Measurements from ENCODE around the gene STRIP2. TPM values are rescaled to one million over a fixed set of nuclear protein-coding genes. Genes with fewer than 3 reads are reported as not detected.
"Not testable (repeated sequence)": the region's sequence is repeated elsewhere in the genome, so short reads cannot be mapped to it uniquely, and the experiment has no call there.

STRIP2 gene
- total RNA-seq, 4 donors from 2014 or later = 0.54 to 1.7 (median 1.3) TPM

DNA sequence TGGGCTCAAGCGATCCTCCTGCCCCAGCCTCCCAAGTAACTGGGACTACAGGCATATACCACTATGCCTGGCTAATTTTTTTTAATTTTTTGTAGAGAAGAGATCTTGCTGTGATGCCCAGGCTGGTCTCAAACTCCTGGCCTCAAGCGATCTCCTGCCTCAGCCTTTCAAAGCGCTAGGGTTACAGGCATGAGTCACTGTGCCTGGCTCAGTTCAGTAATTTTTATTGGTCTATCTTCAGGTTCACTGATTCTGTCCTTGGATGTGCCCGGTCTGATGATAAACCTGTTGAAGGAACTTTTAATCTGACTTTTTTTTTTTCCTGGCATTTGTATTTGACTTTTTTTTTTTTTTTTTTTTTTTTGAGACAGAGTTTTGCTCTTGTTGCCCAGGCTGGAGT, 40.1 kb upstream of the STRIP2 start:
- no peak overlapping the region for H3K27ac ChIP-seq
- H3K27me3 ChIP-seq = no peaks in the 10 kb centered on the region
- no peaks in the 10 kb centered on the region for H3K9me3 ChIP-seq
- TF ChIP-seq, protein P1, sequence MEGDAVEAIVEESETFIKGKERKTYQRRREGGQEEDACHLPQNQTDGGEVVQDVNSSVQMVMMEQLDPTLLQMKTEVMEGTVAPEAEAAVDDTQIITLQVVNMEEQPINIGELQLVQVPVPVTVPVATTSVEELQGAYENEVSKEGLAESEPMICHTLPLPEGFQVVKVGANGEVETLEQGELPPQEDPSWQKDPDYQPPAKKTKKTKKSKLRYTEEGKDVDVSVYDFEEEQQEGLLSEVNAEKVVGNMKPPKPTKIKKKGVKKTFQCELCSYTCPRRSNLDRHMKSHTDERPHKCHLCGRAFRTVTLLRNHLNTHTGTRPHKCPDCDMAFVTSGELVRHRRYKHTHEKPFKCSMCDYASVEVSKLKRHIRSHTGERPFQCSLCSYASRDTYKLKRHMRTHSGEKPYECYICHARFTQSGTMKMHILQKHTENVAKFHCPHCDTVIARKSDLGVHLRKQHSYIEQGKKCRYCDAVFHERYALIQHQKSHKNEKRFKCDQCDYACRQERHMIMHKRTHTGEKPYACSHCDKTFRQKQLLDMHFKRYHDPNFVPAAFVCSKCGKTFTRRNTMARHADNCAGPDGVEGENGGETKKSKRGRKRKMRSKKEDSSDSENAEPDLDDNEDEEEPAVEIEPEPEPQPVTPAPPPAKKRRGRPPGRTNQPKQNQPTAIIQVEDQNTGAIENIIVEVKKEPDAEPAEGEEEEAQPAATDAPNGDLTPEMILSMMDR (IDR thresholded peaks at IDR 0.05) = no peak
- TF ChIP-seq POLR2A (IDR thresholded peaks at IDR 0.05) = no peak
- H3K36me3 ChIP-seq = peaks cover 0 to 43% (median 0%) of the 10 kb centered on the region in 3 donors
- no peak overlapping the region for H3K4me3 ChIP-seq
- no peaks in the 10 kb centered on the region for H3K4me1 ChIP-seq
- DNase-seq = no peak

DNA sequence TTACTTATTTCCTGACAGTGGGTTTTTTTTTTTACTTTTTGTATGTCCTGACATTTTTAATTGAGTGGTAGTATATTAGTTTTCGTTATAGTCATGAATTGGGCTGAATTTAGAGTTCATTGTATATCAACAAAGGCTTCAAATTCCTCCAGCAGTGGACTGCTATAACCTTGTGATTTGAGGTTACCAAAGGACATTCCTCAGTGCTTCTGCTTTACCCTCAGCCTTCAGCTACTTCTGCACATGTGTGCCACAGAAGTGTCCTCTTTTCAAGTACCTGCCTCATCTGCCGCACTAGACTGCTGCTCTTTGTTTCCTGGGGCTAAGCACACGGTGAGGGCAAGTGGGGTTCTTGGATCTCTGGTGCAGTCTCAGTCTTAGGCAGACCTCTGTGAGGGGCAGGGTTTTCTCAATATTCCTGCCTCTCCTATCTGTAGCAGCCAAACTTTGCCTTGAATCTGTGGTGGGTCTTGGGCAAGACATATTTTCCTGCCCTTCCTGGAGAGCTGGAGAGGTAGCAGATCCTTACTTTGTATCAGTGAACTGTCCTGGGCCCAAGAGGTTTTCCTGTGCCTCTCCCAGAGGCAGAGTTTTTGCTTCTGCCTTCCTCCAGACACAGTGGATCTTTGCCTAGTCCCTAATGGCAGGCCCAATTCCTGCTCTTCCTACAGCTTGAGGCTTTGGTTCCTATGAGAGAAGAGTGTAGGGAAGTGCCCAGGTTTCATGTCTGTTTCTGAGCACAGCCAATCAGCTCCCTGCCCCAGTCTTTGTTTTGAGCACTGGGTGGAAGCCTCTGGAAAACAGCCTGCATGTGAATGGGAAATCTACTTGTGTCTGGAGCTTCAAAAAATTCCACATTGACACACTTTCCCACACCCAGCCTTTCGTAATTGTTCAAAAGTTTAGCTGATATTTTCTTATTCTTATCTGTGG, 39.0 kb upstream of the STRIP2 start:
- Histone ChIP-seq H3K4me1 (no peaks in the 10 kb centered on the region), H3K9me3 (no peaks in the 10 kb centered on the region), H3K36me3 (peaks cover 0 to 39% (median 0%) of the 10 kb centered on the region in 3 donors), H3K27me3 (no peaks in the 10 kb centered on the region), H3K27ac (no peak overlapping the region), H3K4me3 (no peak overlapping the region)
- TF ChIP-seq, protein P1 (IDR thresholded peaks at IDR 0.05) = no peak
- no peak for TF ChIP-seq POLR2A (IDR thresholded peaks at IDR 0.05)
- no peak for DNase-seq

DNA sequence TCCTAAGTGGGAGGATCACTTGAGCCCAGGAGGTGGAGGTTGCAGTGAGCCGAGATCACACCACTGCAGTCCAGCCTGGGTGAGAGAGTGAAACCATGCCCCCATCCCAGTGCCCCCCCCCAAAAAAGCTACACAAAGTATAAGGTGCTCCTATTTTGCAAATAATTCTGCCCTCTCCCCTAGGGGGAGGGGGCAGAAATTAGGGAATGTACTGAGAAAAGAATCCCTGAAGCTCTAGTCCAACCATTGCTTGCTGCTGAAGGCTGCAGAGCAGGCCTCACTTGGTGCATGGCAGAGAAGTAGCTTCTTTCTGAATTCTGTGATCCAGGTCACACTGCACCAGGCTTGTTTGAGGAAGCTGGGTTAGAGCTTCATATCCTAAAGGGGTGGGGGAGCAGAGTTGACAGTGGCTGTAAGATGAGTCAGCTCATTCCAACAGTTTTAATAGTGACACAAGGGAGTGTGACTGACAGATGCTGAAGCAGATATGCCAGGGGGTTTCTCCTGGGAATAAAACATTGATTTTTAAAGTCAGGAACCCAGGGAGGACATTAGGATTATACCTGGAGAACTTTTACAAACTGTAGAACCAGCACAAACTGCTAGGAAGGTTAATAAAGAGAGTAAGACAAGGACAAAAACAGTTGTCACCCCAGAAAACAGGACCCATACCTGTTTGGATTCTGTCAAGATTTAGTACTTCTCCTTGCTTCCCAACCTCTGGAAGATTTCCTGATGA, 32.8 kb upstream of the STRIP2 start:
- DNase-seq = no peak
- Histone ChIP-seq H3K36me3 (peaks cover 0 to 49% (median 0%) of the 10 kb centered on the region in 3 donors), H3K27me3 (no peaks in the 10 kb centered on the region), H3K27ac (no peak overlapping the region), H3K9me3 (no peaks in the 10 kb centered on the region), H3K4me1 (no peaks in the 10 kb centered on the region), H3K4me3 (no peak overlapping the region)
- TF ChIP-seq, protein P1 (IDR thresholded peaks at IDR 0.05) = no peak
- no peak for TF ChIP-seq POLR2A (IDR thresholded peaks at IDR 0.05)

DNA sequence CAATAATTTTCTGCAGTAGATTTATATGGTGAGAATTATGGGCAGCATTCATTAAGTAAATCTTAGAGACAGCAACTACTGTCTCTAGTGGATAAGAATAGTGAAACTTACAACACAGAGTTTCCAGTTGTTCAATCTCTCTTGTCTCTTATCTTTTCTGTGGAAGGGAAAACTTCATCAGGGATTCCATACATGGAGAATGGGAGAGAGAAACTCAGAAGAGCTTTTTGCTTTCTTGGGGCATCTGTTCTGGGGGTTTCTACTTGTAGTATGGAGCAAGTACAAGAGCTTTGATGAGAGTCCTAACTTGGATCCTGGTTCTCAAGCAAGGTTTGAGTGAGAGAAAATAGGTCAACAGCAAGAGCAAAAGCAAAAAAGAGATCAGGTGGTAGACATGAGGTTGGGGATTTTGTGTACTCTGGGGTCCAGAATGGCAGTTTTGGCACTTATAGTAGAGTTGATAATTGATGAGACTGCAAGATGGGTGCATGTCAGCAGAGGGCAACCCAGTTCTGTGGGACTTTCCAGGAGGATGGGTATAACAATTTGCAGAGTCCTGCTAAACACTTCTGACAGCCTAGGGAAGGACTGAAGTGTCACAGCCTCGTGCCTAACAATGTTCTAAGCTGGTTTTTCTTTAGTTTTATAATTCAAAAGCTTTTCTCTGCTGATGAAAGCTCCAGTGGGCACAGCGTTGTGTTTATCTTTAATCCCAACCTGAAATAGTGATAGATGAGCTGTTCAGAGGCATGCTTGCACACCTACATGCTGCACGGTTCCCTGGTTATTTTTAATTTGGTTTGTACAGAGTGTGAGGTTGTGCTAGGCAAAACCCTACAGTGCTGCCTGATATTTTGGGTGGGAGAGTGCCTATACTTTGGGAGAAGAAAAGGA, 32.0 kb upstream of the STRIP2 start:
- H3K4me3 ChIP-seq = no peak overlapping the region
- H3K27me3 ChIP-seq = no peaks in the 10 kb centered on the region
- H3K4me1 ChIP-seq = no peaks in the 10 kb centered on the region
- no peak overlapping the region for H3K27ac ChIP-seq
- peaks cover 0 to 49% (median 0%) of the 10 kb centered on the region in 3 donors for H3K36me3 ChIP-seq
- TF ChIP-seq POLR2A (IDR thresholded peaks at IDR 0.05) = no peak
- TF ChIP-seq, protein P1 (IDR thresholded peaks at IDR 0.05) = no peak
- no peak for DNase-seq
- H3K9me3 ChIP-seq = no peaks in the 10 kb centered on the region

DNA sequence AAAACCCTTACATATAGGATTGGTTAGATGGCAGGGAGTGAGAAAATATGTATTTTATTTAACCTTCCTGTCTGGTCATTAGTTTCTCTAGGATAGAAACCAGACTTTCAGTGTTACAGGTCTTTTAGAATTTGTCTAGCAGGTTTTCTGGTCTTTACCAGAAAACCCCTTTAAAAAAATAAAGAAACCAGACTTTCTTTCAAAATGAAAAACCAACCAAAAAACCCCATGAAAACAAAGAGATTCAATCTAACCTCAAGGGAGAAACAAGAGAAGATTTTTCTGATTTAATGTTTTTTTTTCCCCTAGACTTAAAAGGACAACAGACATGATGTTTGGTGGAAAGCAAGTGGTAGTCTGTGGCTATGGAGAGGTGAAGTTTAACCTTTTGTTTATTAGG, 28.7 kb upstream of the STRIP2 start:
- Histone ChIP-seq H3K36me3 (peaks cover 0 to 61% (median 0%) of the 10 kb centered on the region in 3 donors), H3K27ac (no peak overlapping the region), H3K4me1 (no peaks in the 10 kb centered on the region), H3K4me3 (no peak overlapping the region), H3K9me3 (no peaks in the 10 kb centered on the region), H3K27me3 (no peaks in the 10 kb centered on the region)
- DNase-seq = no peak
- TF ChIP-seq, protein P1 (IDR thresholded peaks at IDR 0.05) = no peak
- no peak for TF ChIP-seq POLR2A (IDR thresholded peaks at IDR 0.05)

DNA sequence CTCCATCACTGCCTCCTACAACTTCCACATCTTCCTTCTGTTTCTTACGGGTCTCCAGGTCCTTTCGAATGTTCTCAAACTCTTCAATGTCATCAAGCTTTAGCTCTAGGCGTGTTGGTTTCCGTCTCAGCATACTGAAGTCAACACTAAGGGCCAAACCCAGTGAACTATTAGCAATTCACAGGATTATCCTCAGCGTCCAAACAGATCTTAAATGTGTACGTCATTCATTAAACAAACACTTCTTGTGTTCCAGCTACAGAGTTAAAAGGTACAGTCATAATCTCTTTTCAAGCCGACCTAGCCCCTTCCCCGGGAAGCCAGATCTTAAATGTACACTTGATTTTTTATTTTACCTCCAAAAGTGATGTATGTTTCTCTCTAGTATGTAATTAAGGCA, 24.0 kb upstream of the STRIP2 start:
- not testable (repeated sequence) for H3K27me3 ChIP-seq, H3K9me3 ChIP-seq, DNase-seq, H3K4me1 ChIP-seq, H3K27ac ChIP-seq, H3K4me3 ChIP-seq
- peaks cover 0 to 75% (median 0%) of the 10 kb centered on the region in 3 donors for H3K36me3 ChIP-seq
